ENCODE measurements around the gene KRT2.

- TF ChIP-seq, protein P1, sequence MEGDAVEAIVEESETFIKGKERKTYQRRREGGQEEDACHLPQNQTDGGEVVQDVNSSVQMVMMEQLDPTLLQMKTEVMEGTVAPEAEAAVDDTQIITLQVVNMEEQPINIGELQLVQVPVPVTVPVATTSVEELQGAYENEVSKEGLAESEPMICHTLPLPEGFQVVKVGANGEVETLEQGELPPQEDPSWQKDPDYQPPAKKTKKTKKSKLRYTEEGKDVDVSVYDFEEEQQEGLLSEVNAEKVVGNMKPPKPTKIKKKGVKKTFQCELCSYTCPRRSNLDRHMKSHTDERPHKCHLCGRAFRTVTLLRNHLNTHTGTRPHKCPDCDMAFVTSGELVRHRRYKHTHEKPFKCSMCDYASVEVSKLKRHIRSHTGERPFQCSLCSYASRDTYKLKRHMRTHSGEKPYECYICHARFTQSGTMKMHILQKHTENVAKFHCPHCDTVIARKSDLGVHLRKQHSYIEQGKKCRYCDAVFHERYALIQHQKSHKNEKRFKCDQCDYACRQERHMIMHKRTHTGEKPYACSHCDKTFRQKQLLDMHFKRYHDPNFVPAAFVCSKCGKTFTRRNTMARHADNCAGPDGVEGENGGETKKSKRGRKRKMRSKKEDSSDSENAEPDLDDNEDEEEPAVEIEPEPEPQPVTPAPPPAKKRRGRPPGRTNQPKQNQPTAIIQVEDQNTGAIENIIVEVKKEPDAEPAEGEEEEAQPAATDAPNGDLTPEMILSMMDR (IDR thresholded peaks at IDR 0.05) = no peak
- no peak for TF ChIP-seq POLR2A (IDR thresholded peaks at IDR 0.05)
Observed at GRCh38 chr12:52698651-52699340, 46.8 kb upstream of the KRT2 start.

Measured in body of pancreas (tissue), 4 donors.